HG03521 (cell line): Measurements from ENCODE around the gene VIL1.

Experiments
- ATAC-seq: cut with Tn5 transposase; IDR thresholded peaks from one replicate; pipeline ENCODE4 v1.9.1; 2021; ENCODE audit warnings: mild to moderate bottlenecking, moderate library complexity; ENCODE audit not compliant: unreplicated experiment

VIL1 gene

GRCh38 chr2:218435003-218435982 is 16.4 kb downstream of the VIL1 start:
- ATAC-seq: no peak

GRCh38 chr2:218436992-218437391 is 18.1 kb downstream of the VIL1 start:
- no peak for ATAC-seq

GRCh38 chr2:218437969-218438368 is 19.0 kb downstream of the VIL1 start:
- ATAC-seq: no peak

GRCh38 chr2:218438596-218438995 is 19.7 kb downstream of the VIL1 start:
- ATAC-seq: no peak

DNA sequence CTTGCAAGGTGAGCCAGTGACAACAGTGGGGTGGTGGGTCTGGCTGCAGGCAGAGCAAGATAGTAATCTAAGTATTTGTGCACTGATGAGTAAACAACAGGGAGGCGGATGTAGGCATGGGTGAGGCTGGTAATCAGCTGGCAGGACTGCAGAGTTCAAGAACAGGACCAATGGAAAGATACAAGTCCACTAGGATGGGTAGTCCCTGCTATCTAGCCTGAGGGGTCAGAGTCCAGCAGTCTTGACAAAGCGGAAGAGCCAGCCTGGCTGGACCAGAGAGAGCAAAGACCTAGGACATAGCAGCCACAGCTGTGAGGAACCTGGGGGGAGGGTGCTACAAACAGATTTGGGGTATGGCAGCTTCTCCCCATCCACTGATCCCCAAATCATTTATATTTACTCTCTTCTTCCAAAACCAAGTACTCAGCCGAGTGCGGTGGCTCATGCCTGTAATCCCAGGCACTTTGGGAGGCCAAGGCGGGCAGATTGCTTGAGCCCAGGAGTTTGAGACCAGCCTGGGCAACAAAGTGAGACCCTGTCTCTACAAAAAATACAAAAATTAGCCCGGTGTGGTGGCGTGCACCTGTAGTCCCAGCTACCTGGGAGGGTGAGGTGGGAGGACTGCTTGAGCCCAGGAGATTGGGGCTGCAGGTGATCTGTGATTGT is 25.9 kb downstream of the VIL1 start:
- ATAC-seq: no peak

DNA sequence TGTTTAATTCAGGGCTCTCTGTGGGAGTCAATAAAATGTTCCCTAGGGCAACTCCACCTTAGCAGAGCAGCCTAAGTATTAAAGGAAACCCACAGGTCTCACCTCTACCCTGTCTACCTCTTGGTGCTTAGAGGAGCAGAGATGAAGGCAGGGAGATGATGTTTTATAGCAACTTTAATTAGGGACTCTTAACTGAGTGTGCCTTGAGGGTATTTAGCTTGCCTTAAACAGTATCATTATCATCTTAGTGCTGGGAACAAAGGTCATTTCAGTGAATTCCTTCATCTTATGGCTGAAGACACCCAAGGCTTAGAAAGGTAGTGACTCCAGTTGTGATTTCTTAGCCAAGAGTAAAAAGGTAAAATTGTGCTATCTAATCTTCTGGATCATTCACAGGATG is 26.7 kb downstream of the VIL1 start:
- no peak for ATAC-seq

- no peak for ATAC-seq
Measured at GRCh38 chr2:218446547-218446946, 27.6 kb downstream of the VIL1 start.

DNA sequence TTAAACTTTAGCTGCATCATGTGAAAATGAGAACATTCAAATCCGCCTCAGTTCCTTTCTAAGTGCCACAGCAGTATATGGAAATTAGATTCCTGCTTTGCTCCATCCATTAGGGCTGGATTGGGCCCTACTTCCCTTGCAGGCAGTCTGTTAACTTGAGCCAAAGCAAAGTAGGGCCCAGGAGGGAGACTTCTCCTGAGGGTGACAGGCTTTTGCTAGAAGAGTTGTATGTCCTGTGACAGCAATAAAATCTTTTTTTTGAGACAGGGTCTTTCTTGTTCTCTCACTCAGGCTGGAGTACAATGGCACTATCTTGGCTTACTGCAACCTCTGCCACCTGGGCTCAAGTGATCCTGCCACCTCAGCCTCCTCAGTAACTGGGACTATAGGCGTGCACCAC is 28.1 kb downstream of the VIL1 start:
- ATAC-seq: no peak

DNA sequence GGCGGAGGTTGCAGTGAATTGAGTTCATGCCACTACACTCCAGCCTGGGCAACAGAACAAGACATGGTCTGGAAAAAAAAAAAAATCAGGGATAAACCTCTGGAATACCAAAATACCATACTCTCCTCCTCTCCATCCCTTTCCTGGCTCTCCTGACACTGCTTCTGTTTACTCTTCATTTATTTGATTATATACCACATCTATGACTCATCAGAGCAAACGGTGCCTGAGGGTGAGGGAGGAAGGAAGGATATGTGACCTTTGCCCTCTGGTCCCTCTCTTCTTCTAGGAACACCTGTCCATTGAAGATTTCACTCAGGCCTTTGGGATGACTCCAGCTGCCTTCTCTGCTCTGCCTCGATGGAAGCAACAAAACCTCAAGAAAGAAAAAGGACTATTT is 30.0 kb downstream of the VIL1 start:
- ATAC-seq: no peak

DNA sequence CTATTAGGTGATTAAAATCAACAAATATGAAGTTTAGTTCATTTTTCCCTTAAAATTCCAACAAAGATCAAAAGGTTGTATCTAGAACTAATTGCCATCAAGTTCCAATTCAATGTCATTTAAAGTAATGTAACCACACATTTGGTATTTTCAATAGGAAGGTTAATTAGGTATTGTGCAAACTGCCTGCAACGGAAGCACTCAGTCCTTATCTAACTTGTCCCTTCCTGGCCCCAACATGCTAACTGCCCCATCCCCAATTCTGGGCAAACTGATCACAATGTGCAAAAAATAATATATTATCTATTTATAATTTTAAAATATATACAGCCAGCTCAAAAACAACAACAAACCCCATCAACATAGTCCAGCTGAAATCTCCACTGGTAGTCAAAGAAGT is 33.2 kb downstream of the VIL1 start:
- no peak for ATAC-seq

- ATAC-seq: no peak
Measured at GRCh38 chr2:218456849-218457248, 37.9 kb downstream of the VIL1 start.

GRCh38 chr2:218458598-218458997 is 39.7 kb downstream of the VIL1 start:
- no peak for ATAC-seq

DNA sequence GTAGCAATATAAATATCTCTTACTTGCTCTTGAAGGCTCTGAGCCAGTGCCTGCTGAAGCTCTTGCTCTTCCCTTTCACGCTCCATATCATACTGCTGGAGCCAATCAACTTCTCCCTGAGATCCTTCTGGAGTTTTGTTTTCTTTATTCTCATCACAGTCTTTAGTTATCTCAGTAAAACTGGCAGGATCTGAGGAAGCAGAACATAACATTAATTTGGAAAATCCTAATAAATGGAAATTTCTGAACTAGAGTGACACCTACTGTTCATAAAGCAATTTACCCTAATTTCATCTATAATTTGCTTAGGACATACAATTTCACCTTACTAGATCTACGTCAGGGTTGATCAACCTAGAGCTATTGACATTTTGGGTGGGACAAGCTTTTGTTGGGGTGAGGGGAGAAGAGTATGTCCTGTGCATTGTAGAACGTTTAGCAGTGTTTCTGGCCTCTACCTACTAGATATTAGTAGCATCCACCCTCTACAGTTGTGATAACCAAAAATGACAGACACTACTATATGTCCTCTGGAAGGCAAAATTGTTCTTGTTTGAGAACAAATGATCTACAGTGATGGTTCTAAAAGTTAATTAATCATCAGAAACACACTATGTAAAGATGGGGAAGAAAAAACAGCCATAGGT is 47.2 kb downstream of the VIL1 start:
- no peak for ATAC-seq

DNA sequence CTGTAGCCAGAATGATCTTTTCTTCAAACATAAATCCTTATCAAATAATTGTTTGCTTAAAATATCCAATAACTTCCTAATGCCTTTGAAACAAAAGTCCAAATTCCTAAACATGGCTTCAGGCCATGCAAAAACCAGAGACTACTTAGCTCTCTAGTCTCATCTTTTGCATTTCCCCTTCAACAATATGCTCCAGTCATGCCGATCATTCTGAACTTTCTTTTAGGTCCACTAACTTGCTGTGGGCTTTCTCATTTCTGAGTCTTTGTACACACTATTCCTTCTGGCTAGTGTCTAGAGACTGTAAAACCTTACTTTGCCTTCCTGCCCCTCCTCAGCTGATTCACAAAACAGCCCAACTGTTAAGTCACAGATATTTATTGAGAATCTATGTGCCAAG is 51.5 kb downstream of the VIL1 start:
- ATAC-seq: no peak

- ATAC-seq: no peak
Measured at GRCh38 chr2:218471036-218471435, 52.1 kb downstream of the VIL1 start.

DNA sequence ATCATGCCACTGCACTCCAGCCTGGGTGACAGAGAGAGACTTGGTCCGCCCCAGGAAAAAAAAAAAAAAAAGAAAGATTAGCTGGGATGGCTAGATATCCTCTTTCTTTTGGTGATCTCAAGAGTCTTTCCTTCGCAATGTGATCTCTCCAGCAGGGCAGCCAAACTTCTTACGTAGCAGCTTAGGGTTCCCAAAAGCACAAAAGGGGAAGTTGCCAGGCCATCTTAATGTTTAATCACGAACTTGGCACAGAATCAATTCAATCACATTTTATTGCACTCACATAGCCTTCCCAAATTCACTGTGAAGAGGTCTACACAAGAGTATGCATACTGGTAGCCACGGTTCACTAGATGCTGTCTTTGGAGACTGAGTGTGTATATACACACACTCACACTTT is 53.1 kb downstream of the VIL1 start:
- ATAC-seq: no peak

DNA sequence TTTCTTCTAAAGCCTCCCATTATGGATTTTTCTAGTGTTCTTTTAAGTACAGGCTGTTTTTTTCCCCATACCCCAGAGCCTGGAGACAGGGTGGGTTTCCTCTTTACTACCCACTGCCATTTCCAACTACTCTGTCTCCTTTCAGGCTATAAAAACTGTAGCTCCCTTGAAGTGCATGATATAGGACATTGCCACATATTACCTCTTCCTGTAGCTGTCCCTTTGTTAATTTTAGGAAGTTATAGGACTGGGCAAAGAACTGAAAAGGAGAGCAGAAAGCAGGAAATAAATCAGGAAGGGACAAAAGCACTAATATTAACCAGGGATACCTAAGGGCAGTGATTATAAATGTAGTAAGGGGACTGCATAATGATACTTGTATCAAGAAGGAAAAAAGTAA is 54.1 kb downstream of the VIL1 start:
- no peak for ATAC-seq

DNA sequence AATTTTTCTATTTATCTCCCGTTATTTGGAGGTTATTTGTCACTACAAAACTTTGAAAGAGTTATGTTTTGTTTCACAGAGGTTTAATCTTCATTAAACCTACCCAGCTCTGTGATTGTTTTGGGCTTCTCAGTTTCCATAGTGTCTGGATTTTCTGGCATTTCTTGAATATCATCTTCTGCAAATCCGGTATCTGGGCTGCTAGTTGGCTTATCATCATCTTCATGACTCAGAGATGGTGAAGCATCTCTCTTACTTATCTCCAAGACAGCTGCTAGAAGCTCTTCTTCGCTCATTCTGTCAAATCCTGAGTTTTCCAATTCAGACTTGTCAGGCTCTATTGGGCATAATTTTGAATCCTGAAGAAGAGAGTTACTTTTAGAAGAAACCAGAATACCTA is 55.6 kb downstream of the VIL1 start:
- ATAC-seq: no peak

GRCh38 chr2:218476676-218477075 is 57.8 kb downstream of the VIL1 start:
- ATAC-seq: no peak

DNA sequence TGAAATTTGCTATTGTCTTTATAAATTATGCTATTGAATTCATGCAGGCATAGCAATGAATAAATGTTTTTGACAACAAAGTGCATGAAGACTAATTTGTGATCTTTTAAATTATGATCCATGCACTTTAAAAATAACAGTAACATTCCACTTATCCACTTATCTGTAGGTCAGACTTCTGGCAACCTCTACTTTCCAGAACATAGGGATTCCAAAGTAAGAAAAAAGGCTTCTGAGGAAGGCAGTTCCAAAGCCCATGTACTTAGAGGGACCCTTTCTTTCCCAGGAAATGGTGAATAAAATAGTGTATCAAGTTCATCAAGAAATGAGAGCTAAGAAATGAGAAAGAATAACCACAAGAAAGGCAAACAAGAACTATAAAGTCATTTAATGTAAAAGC is 58.3 kb downstream of the VIL1 start:
- no peak for ATAC-seq

DNA sequence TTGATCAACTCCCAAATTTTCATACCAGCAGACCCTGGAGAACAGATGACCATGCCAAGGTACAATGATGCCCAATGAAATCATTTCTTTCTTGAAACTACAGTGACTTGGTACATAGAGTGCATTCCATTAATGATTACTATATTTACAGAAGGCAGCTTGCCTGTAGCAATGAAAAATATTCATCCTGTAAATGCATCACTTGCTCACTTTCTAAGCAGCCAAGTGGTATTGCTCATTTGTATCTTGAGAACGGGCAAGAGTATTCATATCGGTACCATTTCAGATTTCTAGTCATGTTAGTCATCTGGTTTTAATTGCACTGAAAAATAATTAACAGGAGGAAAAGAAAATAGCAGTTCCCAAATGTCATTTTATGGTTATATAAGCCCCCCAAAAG is 59.6 kb downstream of the VIL1 start:
- ATAC-seq: no peak

GRCh38 chr2:218479595-218479994 is 60.7 kb downstream of the VIL1 start:
- no peak for ATAC-seq
